Trophoblast cell (in vitro differentiated cells and primary cell): ENCODE results near the gene EFNA2.
"Not testable (repeated sequence)": the region's sequence is repeated elsewhere in the genome, so short reads cannot be mapped to it uniquely, and the experiment has no call there.

ENCODE experiments used
- DNase-seq, 2 donors: peaks; one replicate each; pipeline ENCODE4 v3.0.0-alpha.2; 2016
- H2AFZ ChIP-seq: 2 replicates; pipeline ENCODE4 v1.6.1; 2013; ENCODE audit warnings: low read length, moderate library complexity, mild to moderate bottlenecking; ENCODE audit not compliant: insufficient read depth, poor library complexity
- H2AK5ac ChIP-seq: 2 replicates; pipeline ENCODE4 v1.6.1; 2013; ENCODE audit warnings: mild to moderate bottlenecking, low read length
- H2BK120ac ChIP-seq: 2 replicates; pipeline ENCODE4 v1.6.1; 2013; ENCODE audit warnings: low read length, mild to moderate bottlenecking, moderate library complexity; ENCODE audit not compliant: insufficient read depth, poor library complexity
- H2BK12ac ChIP-seq: 2 replicates; pipeline ENCODE4 v1.6.1; 2013; ENCODE audit warnings: mild to moderate bottlenecking, low read length, moderate library complexity
- H2BK5ac ChIP-seq: 2 replicates; pipeline ENCODE4 v1.6.1; 2013; ENCODE audit warnings: low read length, low read depth, moderate library complexity, mild to moderate bottlenecking; ENCODE audit not compliant: poor library complexity
- H3K14ac ChIP-seq: 2 replicates; pipeline ENCODE4 v1.6.1; 2013; ENCODE audit warnings: mild to moderate bottlenecking, low read length
- H3K18ac ChIP-seq: 2 replicates; pipeline ENCODE4 v1.6.1; 2013; ENCODE audit warnings: mild to moderate bottlenecking, low read length
- H3K23ac ChIP-seq: 2 replicates; pipeline ENCODE4 v1.6.1; 2013; ENCODE audit warnings: low read length
- H3K27ac ChIP-seq: 2 replicates; pipeline ENCODE4 v1.5.1; 2013; ENCODE audit warnings: low read depth, mild to moderate bottlenecking, inconsistent platforms, low read length, moderate library complexity
- H3K27me3 ChIP-seq: 2 replicates; pipeline ENCODE4 v1.6.1; 2013; ENCODE audit warnings: inconsistent platforms, mild to moderate bottlenecking, low read length, moderate library complexity; ENCODE audit not compliant: insufficient read depth
- H3K36me3 ChIP-seq, 2 experiments: 1 replicate in 1 of 2; 2 replicates in 1 of 2; pipeline ENCODE4 v1.6.1; 2013; ENCODE audit warnings: low read length in 2 of 2, mild to moderate bottlenecking in 2 of 2, moderate library complexity in 1 of 2; ENCODE audit not compliant: insufficient read depth in 2 of 2, control insufficient read depth in 1 of 2
- H3K4ac ChIP-seq: 2 replicates; pipeline ENCODE4 v1.6.1; 2013; ENCODE audit warnings: low read depth, mild to moderate bottlenecking, low read length, moderate library complexity
- H3K4me1 ChIP-seq, 2 experiments: 1 replicate in 1 of 2; 2 replicates in 1 of 2; pipeline ENCODE4 v1.6.1; 2013; ENCODE audit warnings: low read length in 2 of 2, mild to moderate bottlenecking in 2 of 2, moderate library complexity in 1 of 2; ENCODE audit not compliant: insufficient read depth in 2 of 2, control insufficient read depth in 1 of 2
- H3K4me2 ChIP-seq: 2 replicates; pipeline ENCODE4 v1.6.1; 2013; ENCODE audit warnings: inconsistent platforms, mild to moderate bottlenecking, low read length, moderate library complexity
- H3K4me3 ChIP-seq: 2 replicates; pipeline ENCODE4 v1.5.1; 2013; ENCODE audit warnings: mild to moderate bottlenecking, low read depth, low read length, inconsistent platforms
- H3K79me1 ChIP-seq: one replicate; pipeline ENCODE4 v1.6.1; 2013; ENCODE audit warnings: low read length
- H3K79me2 ChIP-seq: 2 replicates; pipeline ENCODE4 v1.6.1; 2013; ENCODE audit warnings: low read length, mild to moderate bottlenecking; ENCODE audit not compliant: control insufficient read depth, insufficient read depth, poor library complexity
- H3K9ac ChIP-seq: 2 replicates; pipeline ENCODE4 v1.6.1; 2013; ENCODE audit warnings: mild to moderate bottlenecking, low read length
- H3K9me3 ChIP-seq: 2 replicates; pipeline ENCODE4 v1.6.1; 2013; ENCODE audit warnings: low read depth, mild to moderate bottlenecking, control low read depth, inconsistent platforms, low read length; ENCODE audit not compliant: insufficient read depth
- H4K12ac ChIP-seq: 2 replicates; pipeline ENCODE4 v1.6.1; 2013; ENCODE audit warnings: low read depth, mild to moderate bottlenecking, low read length, moderate library complexity
- H4K8ac ChIP-seq: 2 replicates; pipeline ENCODE4 v1.6.1; 2013; ENCODE audit warnings: low read depth, mild to moderate bottlenecking, low read length, moderate library complexity
- H4K91ac ChIP-seq: one replicate; pipeline ENCODE4 v1.6.1; 2013; ENCODE audit warnings: low read depth, mild to moderate bottlenecking, low read length, moderate library complexity
- WGBS: extraction: QIAGEN DNeasy Blood & Tissue Kit; methylation state at CpG from one replicate; pipeline ENCODE4 v1.1.7; 2013; ENCODE audit warnings: missing lambda C conversion rate; ENCODE audit not compliant: insufficient read length, insufficient coverage; ENCODE audit errors: extremely low coverage; 5-methylcytosine and 5-hydroxymethylcytosine counted together

The EFNA2 gene

DNA sequence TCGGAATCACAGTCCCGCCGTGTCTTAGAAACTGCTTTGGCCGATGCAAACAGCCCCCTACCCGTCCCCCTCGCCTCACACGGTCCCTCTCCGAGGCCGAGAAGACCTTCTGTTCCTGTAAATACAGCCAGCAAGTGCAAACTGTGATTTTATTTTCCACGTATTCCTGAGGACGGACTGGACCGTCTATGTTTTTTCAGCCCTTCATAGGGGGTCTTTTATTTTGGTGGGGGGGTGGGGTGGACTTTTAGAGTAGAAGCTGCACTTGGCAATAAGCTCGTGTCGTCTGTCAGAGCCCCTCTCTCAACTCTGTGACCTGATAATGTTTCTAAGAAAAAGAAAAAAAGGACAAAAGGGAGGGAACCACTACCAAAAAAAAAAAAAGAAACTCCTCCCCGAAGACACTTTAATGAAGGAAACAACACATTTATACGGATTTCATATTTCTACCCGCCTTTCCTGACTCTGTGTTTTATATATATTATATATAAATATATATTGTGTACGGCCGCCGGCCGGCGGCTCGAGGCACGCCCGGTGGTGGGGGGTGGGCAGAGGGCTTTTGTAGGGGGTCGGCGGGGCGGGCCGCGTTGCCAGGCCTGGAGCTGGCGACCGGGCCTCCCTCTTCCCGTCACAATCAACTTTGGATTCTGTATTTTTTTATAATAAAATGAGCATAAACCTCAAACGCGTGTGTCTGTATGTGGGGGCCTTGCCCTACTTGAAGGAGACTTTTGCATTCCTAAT is 15.2 kb downstream of the EFNA2 start:
- Histone ChIP-seq H3K9ac (no peak overlapping the region), H3K36me3 (peaks cover 0 to 2% of the 10 kb centered on the region in 2 experiments), H3K23ac (no peak overlapping the region), H3K14ac (no peak overlapping the region), H3K18ac (no peak overlapping the region), H4K12ac (no peak overlapping the region), H3K4ac (no peak overlapping the region), H3K4me2 (no peak overlapping the region), H3K4me3 (no peak overlapping the region), H3K79me2 (no peaks in the 10 kb centered on the region), H3K27ac (no peak overlapping the region), H2BK5ac (no peak overlapping the region), H2AFZ (no peak overlapping the region), H2BK120ac (no peak overlapping the region), H3K79me1 (no peaks in the 10 kb centered on the region), H2AK5ac (no peak overlapping the region), H3K27me3 (no peaks in the 10 kb centered on the region), H4K8ac (no peak overlapping the region), H2BK12ac (no peak overlapping the region), H3K4me1 (no peaks in the 10 kb centered on the region), H3K9me3 (peaks cover 3% of the 10 kb centered on the region), H4K91ac (no peak overlapping the region)
- WGBS = no CpG with 5 or more reads among the region's 35 CpGs
- no peak for DNase-seq

DNA sequence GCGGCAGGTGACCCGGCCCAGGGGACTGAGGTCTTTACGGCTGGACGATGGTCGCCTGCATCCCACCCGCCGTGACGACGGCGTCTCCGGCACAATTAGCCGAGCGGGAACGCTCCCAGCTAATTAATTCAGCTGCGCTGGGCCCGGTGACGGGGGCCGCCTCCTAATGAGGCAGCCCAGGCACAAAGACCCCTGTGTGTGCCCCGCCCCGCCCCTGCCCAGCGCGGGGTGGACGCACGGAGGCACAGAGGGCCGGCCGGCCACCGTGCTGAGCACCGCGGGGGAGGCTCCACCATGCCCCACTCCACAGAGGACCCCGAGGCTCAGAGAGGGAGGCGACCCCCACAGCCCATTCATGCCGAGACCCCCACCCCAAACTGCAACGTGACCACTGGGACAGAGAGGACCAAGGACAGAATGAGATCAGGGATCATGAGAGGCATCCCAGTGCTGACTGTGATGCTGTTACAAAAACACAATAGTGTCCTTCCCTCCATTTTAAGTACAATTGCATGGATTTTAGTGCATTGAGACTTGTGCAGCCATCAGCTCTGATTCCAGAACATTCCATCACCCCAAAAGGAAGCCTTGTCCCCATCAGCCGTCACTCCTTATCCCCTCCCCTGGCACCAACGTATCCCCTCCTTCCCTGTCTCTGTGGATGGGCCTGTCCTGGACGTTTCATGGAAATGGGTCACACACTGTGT is 17.0 kb downstream of the EFNA2 start:
- Histone ChIP-seq H3K4me2 (no peak overlapping the region), H2AK5ac (no peak overlapping the region), H3K23ac (no peak overlapping the region), H2BK120ac (no peak overlapping the region), H2BK12ac (no peak overlapping the region), H3K14ac (no peak overlapping the region), H3K9ac (no peak overlapping the region), H3K4me1 (no peaks in the 10 kb centered on the region), H2AFZ (no peak overlapping the region), H2BK5ac (no peak overlapping the region), H3K27ac (no peak overlapping the region), H4K12ac (no peak overlapping the region), H4K91ac (no peak overlapping the region), H3K4ac (no peak overlapping the region), H3K36me3 (peaks cover 0 to 2% of the 10 kb centered on the region in 2 experiments), H4K8ac (no peak overlapping the region), H3K27me3 (no peaks in the 10 kb centered on the region), H3K79me1 (no peaks in the 10 kb centered on the region), H3K9me3 (peaks cover 3% of the 10 kb centered on the region), H3K18ac (no peak overlapping the region), H3K4me3 (no peak overlapping the region), H3K79me2 (no peaks in the 10 kb centered on the region)
- WGBS = no CpG with 5 or more reads among the region's 36 CpGs
- no peak for DNase-seq

DNA sequence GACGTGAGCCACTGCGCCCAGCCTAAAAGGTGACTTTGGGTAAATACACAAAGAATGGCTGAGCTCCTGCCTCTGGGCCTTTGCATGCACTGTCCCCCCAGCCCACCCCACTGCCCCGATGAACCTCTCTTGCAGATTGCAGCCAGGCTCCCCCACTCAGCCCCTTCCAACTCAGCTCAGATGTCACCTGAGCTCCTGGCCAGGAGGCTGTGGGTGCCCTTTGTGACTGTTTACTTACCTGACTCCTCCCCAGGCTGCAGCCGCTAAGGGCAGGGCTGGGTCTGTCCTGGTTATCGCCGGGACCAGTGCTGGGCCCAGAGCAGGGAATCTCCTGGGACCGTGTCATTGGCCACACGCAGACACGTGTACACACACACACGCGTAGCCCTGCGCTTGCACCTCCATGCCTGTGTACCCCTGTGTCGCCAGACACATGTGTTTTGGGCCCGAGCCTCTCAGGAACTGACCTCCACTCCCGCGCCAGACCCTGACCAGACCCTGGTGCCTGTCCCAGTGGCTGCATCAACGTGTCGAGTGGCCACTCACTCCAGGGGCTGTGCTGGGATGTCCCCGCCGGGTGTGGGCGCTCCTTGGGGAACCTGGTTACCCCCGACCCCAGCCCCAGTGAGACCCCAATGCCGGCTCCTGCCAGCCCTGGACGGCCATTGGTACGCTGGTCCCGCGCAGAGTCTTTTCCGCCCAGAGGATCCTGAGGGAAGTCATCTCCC is 18.7 kb downstream of the EFNA2 start:
- H3K79me1 ChIP-seq = no peaks in the 10 kb centered on the region
- H3K9me3 ChIP-seq = peaks cover 3% of the 10 kb centered on the region
- H3K4ac ChIP-seq = no peak overlapping the region
- no peak overlapping the region for H2AFZ ChIP-seq
- no peak overlapping the region for H3K14ac ChIP-seq
- H4K91ac ChIP-seq = no peak overlapping the region
- H4K12ac ChIP-seq = no peak overlapping the region
- H2BK12ac ChIP-seq = no peak overlapping the region
- H3K4me2 ChIP-seq = no peak overlapping the region
- no peak overlapping the region for H3K4me3 ChIP-seq
- no peak overlapping the region for H3K18ac ChIP-seq
- H2BK5ac ChIP-seq = no peak overlapping the region
- H3K79me2 ChIP-seq = no peaks in the 10 kb centered on the region
- no peaks in the 10 kb centered on the region for H3K27me3 ChIP-seq
- no peak overlapping the region for H3K23ac ChIP-seq
- H3K9ac ChIP-seq = no peak overlapping the region
- H2BK120ac ChIP-seq = no peak overlapping the region
- peaks cover 0 to 2% of the 10 kb centered on the region in 2 experiments for H3K36me3 ChIP-seq
- no peak overlapping the region for H2AK5ac ChIP-seq
- H4K8ac ChIP-seq = no peak overlapping the region
- H3K4me1 ChIP-seq = no peaks in the 10 kb centered on the region
- no peak for DNase-seq
- no peak overlapping the region for H3K27ac ChIP-seq
- WGBS = no CpG with 5 or more reads among the region's 28 CpGs

DNA sequence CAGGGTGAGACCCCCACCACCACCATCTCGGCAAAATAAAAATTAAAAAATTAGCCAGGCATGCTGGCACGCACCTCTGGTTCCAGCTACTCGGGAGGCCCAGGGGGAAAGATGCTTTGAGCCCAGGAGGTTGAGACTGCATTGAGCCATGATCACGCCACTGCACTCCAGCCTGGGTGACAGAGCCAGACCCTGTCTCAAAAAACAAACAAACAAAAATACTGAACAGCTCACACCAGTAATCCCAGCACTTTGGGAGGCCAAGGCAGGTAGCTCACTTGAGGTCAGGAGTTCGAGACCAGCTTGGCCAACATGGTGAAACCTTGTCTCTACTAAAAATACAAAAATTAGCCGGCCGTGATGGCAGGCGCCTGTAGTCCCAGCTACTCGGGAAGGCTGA is 19.7 kb downstream of the EFNA2 start:
- H3K27ac ChIP-seq, H2AK5ac ChIP-seq, H4K12ac ChIP-seq, H3K4me1 ChIP-seq, H2AFZ ChIP-seq, H3K18ac ChIP-seq, H3K23ac ChIP-seq, H3K27me3 ChIP-seq, H3K4me2 ChIP-seq, H3K4ac ChIP-seq, H3K79me1 ChIP-seq, H3K9ac ChIP-seq, H2BK5ac ChIP-seq, H4K91ac ChIP-seq, H4K8ac ChIP-seq, H3K9me3 ChIP-seq, H3K79me2 ChIP-seq, H3K36me3 ChIP-seq, DNase-seq, H2BK12ac ChIP-seq, H3K4me3 ChIP-seq, H3K14ac ChIP-seq, H2BK120ac ChIP-seq: not testable (repeated sequence)
- no CpG with 5 or more reads among the region's 9 CpGs for WGBS
